Endothelial cell (in vitro differentiated cells): ENCODE measurements around the gene TSPEAR. TPM values are rescaled to one million over a fixed set of nuclear protein-coding genes. Genes with fewer than 3 reads are reported as not detected.

Experiments used
- DNase-seq: peaks from one replicate; pipeline ENCODE4 v3.0.0; 2021; ENCODE audit warnings: low spot score
- H3K27ac Mint-ChIP-seq: one replicate; pipeline ENCODE4 v1.8.0; 2021; ENCODE audit warnings: mixed read lengths, inconsistent platforms; ENCODE audit not compliant: unreplicated experiment
- H3K27me3 Mint-ChIP-seq: one replicate; pipeline ENCODE4 v1.8.0; 2021; ENCODE audit warnings: mild to moderate bottlenecking, moderate library complexity, mixed read lengths, inconsistent platforms; ENCODE audit not compliant: unreplicated experiment
- H3K36me3 Mint-ChIP-seq: one replicate; pipeline ENCODE4 v1.8.0; 2021; ENCODE audit warnings: mild to moderate bottlenecking, low read depth, mixed read lengths, inconsistent platforms; ENCODE audit not compliant: unreplicated experiment
- H3K4me1 Mint-ChIP-seq: one replicate; pipeline ENCODE4 v1.8.0; 2021; ENCODE audit warnings: mild to moderate bottlenecking, mixed read lengths, inconsistent platforms; ENCODE audit not compliant: unreplicated experiment
- H3K4me3 Mint-ChIP-seq: one replicate; pipeline ENCODE4 v1.8.0; 2021; ENCODE audit warnings: mild to moderate bottlenecking, mixed read lengths, inconsistent platforms; ENCODE audit not compliant: unreplicated experiment
- H3K9me3 Mint-ChIP-seq: one replicate; pipeline ENCODE4 v1.8.0; 2021; ENCODE audit warnings: mixed read lengths, inconsistent platforms; ENCODE audit not compliant: unreplicated experiment
- CTCF ChIP-seq: fragments of 200-600 bp; sonication (generic); IDR thresholded peaks from one replicate; pipeline ENCODE4 v1.5.0; 2021; ENCODE audit warnings: antibody characterized with exemption; ENCODE audit not compliant: unreplicated experiment
- total RNA-seq: library from RNA; stranded (reverse); fragmentation: NEBNext Ultra II Directional; extraction: Animal tissue kit (Norgen Biotek cat#: 25700); gene quantifications from one replicate; pipeline ENCODE4 v1.2.1, GENCODE V29; 2021; ENCODE audit not compliant: unreplicated experiment

Gene TSPEAR
- total RNA-seq, 1 donor from 2014 or later = not detected

- Mint-ChIP-seq H3K27me3 (peaks cover 3% of the 10 kb centered on the region), H3K4me1 (peaks cover 8% of the 10 kb centered on the region), H3K9me3 (no peaks in the 10 kb centered on the region), H3K4me3 (no peak overlapping the region), H3K36me3 (no peaks in the 10 kb centered on the region), H3K27ac (no peak overlapping the region)
- no peak for TF ChIP-seq CTCF
- no peak for DNase-seq
Observed at GRCh38 chr21:44475266-44475845, 236.0 kb downstream of the TSPEAR start.

- H3K4me1 Mint-ChIP-seq = peaks cover 8% of the 10 kb centered on the region
- no peak overlapping the region for H3K27ac Mint-ChIP-seq
- H3K4me3 Mint-ChIP-seq = no peak overlapping the region
Observed at GRCh38 chr21:44473915-44474555, 237.3 kb downstream of the TSPEAR start.

DNA sequence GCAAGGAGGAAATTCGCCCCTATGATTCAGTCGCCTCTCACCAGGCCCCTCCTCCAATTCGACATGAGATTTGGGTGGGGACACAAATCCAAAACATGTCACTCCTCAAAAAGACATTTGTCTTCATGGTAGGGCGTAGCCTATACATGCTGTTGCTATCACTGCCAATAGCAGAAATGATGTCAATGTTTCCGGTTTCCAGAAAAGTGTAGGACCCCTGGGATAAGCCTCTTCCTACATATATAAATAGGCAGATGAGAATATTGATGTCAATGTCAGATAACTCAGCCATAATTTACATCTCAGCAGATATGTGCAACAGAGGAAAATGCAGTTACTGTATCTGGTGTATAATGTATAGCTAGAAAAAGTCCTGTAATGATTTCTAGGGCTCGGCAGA, 239.4 kb downstream of the TSPEAR start:
- TF ChIP-seq CTCF = no peak
- no peaks in the 10 kb centered on the region for H3K4me1 Mint-ChIP-seq
- H3K4me3 Mint-ChIP-seq = no peak overlapping the region
- H3K27ac Mint-ChIP-seq = no peak overlapping the region
- no peaks in the 10 kb centered on the region for H3K36me3 Mint-ChIP-seq
- no peak for DNase-seq
- H3K9me3 Mint-ChIP-seq = no peaks in the 10 kb centered on the region
- no peaks in the 10 kb centered on the region for H3K27me3 Mint-ChIP-seq

More at GRCh38 chr21:44473915-44474555, 237.3 kb downstream of the TSPEAR start:
- H3K27me3 Mint-ChIP-seq = peaks cover 3% of the 10 kb centered on the region
- no peaks in the 10 kb centered on the region for H3K9me3 Mint-ChIP-seq
- no peak for DNase-seq
- no peaks in the 10 kb centered on the region for H3K36me3 Mint-ChIP-seq
- TF ChIP-seq CTCF = no peak

- TF ChIP-seq CTCF = no peak
- DNase-seq = no peak
- H3K4me3 Mint-ChIP-seq = no peak overlapping the region
- no peaks in the 10 kb centered on the region for H3K27me3 Mint-ChIP-seq
- no peaks in the 10 kb centered on the region for H3K4me1 Mint-ChIP-seq
- no peaks in the 10 kb centered on the region for H3K9me3 Mint-ChIP-seq
- H3K36me3 Mint-ChIP-seq = no peaks in the 10 kb centered on the region
- H3K27ac Mint-ChIP-seq = no peak overlapping the region
Observed at GRCh38 chr21:44471341-44471740, 240.0 kb downstream of the TSPEAR start.

GRCh38 chr21:44467859-44468195, 243.5 kb downstream of the TSPEAR start:
- peaks cover 4% of the 10 kb centered on the region for H3K27me3 Mint-ChIP-seq
- no peaks in the 10 kb centered on the region for H3K9me3 Mint-ChIP-seq
- H3K4me1 Mint-ChIP-seq = no peaks in the 10 kb centered on the region
- H3K4me3 Mint-ChIP-seq = no peak overlapping the region
- no peak overlapping the region for H3K27ac Mint-ChIP-seq
- peaks cover 6% of the 10 kb centered on the region for H3K36me3 Mint-ChIP-seq
- no peak for DNase-seq
- TF ChIP-seq CTCF = no peak
